ENCODE measurements around the gene LRRC18.

The LRRC18 gene

GRCh38 chr10:48946332-48946731 lies 6.7 kb upstream of the LRRC18 start:
- Histone ChIP-seq H3K27ac (ENCODE audit: low read length) (no peak overlapping the region), H3K9me3 (ENCODE audit: control insufficient read depth, insufficient read depth, low read length) (no peaks in the 10 kb centered on the region), H3K27me3 (ENCODE audit: control insufficient read depth, insufficient read depth, low read length) (no peaks in the 10 kb centered on the region), H3K4me1 (ENCODE audit: control insufficient read depth, insufficient read depth, low read length) (no peaks in the 10 kb centered on the region), H3K4me3 (ENCODE audit: low read length) (no peak overlapping the region), H3K36me3 (ENCODE audit: control insufficient read depth, insufficient read depth, low read length) (no peaks in the 10 kb centered on the region)
- DNase-seq (ENCODE audit: low read depth, low spot score): no peak
- WGBS (ENCODE audit: insufficient coverage, insufficient read length): no CpG with 5 or more reads among the region's 5 CpGs

- H3K9me3 ChIP-seq (ENCODE audit: control insufficient read depth, insufficient read depth, low read length): no peaks in the 10 kb centered on the region
- H3K27ac ChIP-seq (ENCODE audit: low read length): no peak overlapping the region
- DNase-seq (ENCODE audit: low read depth, low spot score): no peak
- no peak overlapping the region for H3K4me3 ChIP-seq (ENCODE audit: low read length)
- no peaks in the 10 kb centered on the region for H3K36me3 ChIP-seq (ENCODE audit: control insufficient read depth, insufficient read depth, low read length)
- no peaks in the 10 kb centered on the region for H3K4me1 ChIP-seq (ENCODE audit: control insufficient read depth, insufficient read depth, low read length)
- H3K27me3 ChIP-seq (ENCODE audit: control insufficient read depth, insufficient read depth, low read length): no peaks in the 10 kb centered on the region
- WGBS (ENCODE audit: insufficient coverage, insufficient read length): no CpG with 5 or more reads among the region's 6 CpGs
These were observed 5.9 kb upstream of the LRRC18 start for GRCh38 chr10:48945441-48946130.

- H3K27me3 ChIP-seq (ENCODE audit: control insufficient read depth, insufficient read depth, low read length): no peaks in the 10 kb centered on the region
- no peak overlapping the region for H3K4me3 ChIP-seq (ENCODE audit: low read length)
- no peak for DNase-seq (ENCODE audit: low read depth, low spot score)
- H3K27ac ChIP-seq (ENCODE audit: low read length): no peak overlapping the region
- H3K4me1 ChIP-seq (ENCODE audit: control insufficient read depth, insufficient read depth, low read length): no peaks in the 10 kb centered on the region
- no peaks in the 10 kb centered on the region for H3K36me3 ChIP-seq (ENCODE audit: control insufficient read depth, insufficient read depth, low read length)
- no peaks in the 10 kb centered on the region for H3K9me3 ChIP-seq (ENCODE audit: control insufficient read depth, insufficient read depth, low read length)
- no CpG with 5 or more reads among the region's 3 CpGs for WGBS (ENCODE audit: insufficient coverage, insufficient read length)
These were observed 4.5 kb upstream of the LRRC18 start for GRCh38 chr10:48944171-48944570.

GRCh38 chr10:48943096-48943495 lies 3.5 kb upstream of the LRRC18 start:
- Histone ChIP-seq H3K36me3 (ENCODE audit: control insufficient read depth, insufficient read depth, low read length) (no peaks in the 10 kb centered on the region), H3K27me3 (ENCODE audit: control insufficient read depth, insufficient read depth, low read length) (no peaks in the 10 kb centered on the region), H3K4me1 (ENCODE audit: control insufficient read depth, insufficient read depth, low read length) (no peaks in the 10 kb centered on the region), H3K9me3 (ENCODE audit: control insufficient read depth, insufficient read depth, low read length) (no peaks in the 10 kb centered on the region), H3K27ac (ENCODE audit: low read length) (no peak overlapping the region), H3K4me3 (ENCODE audit: low read length) (no peak overlapping the region)
- no CpG with 5 or more reads among the region's 10 CpGs for WGBS (ENCODE audit: insufficient coverage, insufficient read length)
- DNase-seq (ENCODE audit: low read depth, low spot score): no peak

GRCh38 chr10:48941427-48942075 lies 1.9 kb upstream of the LRRC18 start:
- H3K4me3 ChIP-seq (ENCODE audit: low read length): no peak overlapping the region
- no peaks in the 10 kb centered on the region for H3K36me3 ChIP-seq (ENCODE audit: control insufficient read depth, insufficient read depth, low read length)
- no peaks in the 10 kb centered on the region for H3K4me1 ChIP-seq (ENCODE audit: control insufficient read depth, insufficient read depth, low read length)
- no CpG with 5 or more reads among the region's 10 CpGs for WGBS (ENCODE audit: insufficient coverage, insufficient read length)
- H3K27me3 ChIP-seq (ENCODE audit: control insufficient read depth, insufficient read depth, low read length): no peaks in the 10 kb centered on the region
- no peaks in the 10 kb centered on the region for H3K9me3 ChIP-seq (ENCODE audit: control insufficient read depth, insufficient read depth, low read length)
- DNase-seq (ENCODE audit: low read depth, low spot score): no peak
- H3K27ac ChIP-seq (ENCODE audit: low read length): no peak overlapping the region

- no peaks in the 10 kb centered on the region for H3K9me3 ChIP-seq (ENCODE audit: control insufficient read depth, insufficient read depth, low read length)
- H3K27me3 ChIP-seq (ENCODE audit: control insufficient read depth, insufficient read depth, low read length): no peaks in the 10 kb centered on the region
- H3K27ac ChIP-seq (ENCODE audit: low read length): no peak overlapping the region
- DNase-seq (ENCODE audit: low read depth, low spot score): no peak
- H3K36me3 ChIP-seq (ENCODE audit: control insufficient read depth, insufficient read depth, low read length): no peaks in the 10 kb centered on the region
- no CpG with 5 or more reads among the region's 7 CpGs for WGBS (ENCODE audit: insufficient coverage, insufficient read length)
- no peaks in the 10 kb centered on the region for H3K4me1 ChIP-seq (ENCODE audit: control insufficient read depth, insufficient read depth, low read length)
- H3K4me3 ChIP-seq (ENCODE audit: low read length): no peak overlapping the region
These were observed 1.3 kb upstream of the LRRC18 start for GRCh38 chr10:48940958-48941357.

- Histone ChIP-seq H3K27me3 (ENCODE audit: control insufficient read depth, insufficient read depth, low read length) (no peaks in the 10 kb centered on the region), H3K4me3 (ENCODE audit: low read length) (no peak overlapping the region), H3K27ac (ENCODE audit: low read length) (no peak overlapping the region), H3K36me3 (ENCODE audit: control insufficient read depth, insufficient read depth, low read length) (no peaks in the 10 kb centered on the region), H3K9me3 (ENCODE audit: control insufficient read depth, insufficient read depth, low read length) (no peaks in the 10 kb centered on the region), H3K4me1 (ENCODE audit: control insufficient read depth, insufficient read depth, low read length) (no peaks in the 10 kb centered on the region)
- no CpG with 5 or more reads among the region's 5 CpGs for WGBS (ENCODE audit: insufficient coverage, insufficient read length)
- no peak for DNase-seq (ENCODE audit: low read depth, low spot score)
These were observed 732 bp upstream of the LRRC18 start for GRCh38 chr10:48940372-48940771.

- Histone ChIP-seq H3K27ac (ENCODE audit: low read length) (no peak overlapping the region), H3K9me3 (ENCODE audit: control insufficient read depth, insufficient read depth, low read length) (no peaks in the 10 kb centered on the region), H3K36me3 (ENCODE audit: control insufficient read depth, insufficient read depth, low read length) (no peaks in the 10 kb centered on the region), H3K27me3 (ENCODE audit: control insufficient read depth, insufficient read depth, low read length) (no peaks in the 10 kb centered on the region), H3K4me3 (ENCODE audit: low read length) (no peak overlapping the region), H3K4me1 (ENCODE audit: control insufficient read depth, insufficient read depth, low read length) (no peaks in the 10 kb centered on the region)
- DNase-seq (ENCODE audit: low read depth, low spot score): no peak
- WGBS (ENCODE audit: insufficient coverage, insufficient read length): no CpG with 5 or more reads among the region's 6 CpGs
These were observed 577 bp downstream of the LRRC18 start for GRCh38 chr10:48938990-48939536.

- no peak overlapping the region for H3K27ac ChIP-seq (ENCODE audit: low read length)
- H3K27me3 ChIP-seq (ENCODE audit: control insufficient read depth, insufficient read depth, low read length): no peaks in the 10 kb centered on the region
- H3K9me3 ChIP-seq (ENCODE audit: control insufficient read depth, insufficient read depth, low read length): no peaks in the 10 kb centered on the region
- WGBS (ENCODE audit: insufficient coverage, insufficient read length): no CpG with 5 or more reads among the region's 2 CpGs
- DNase-seq (ENCODE audit: low read depth, low spot score): no peak
- no peaks in the 10 kb centered on the region for H3K4me1 ChIP-seq (ENCODE audit: control insufficient read depth, insufficient read depth, low read length)
- H3K36me3 ChIP-seq (ENCODE audit: control insufficient read depth, insufficient read depth, low read length): no peaks in the 10 kb centered on the region
- H3K4me3 ChIP-seq (ENCODE audit: low read length): no peak overlapping the region
These were observed 1.4 kb downstream of the LRRC18 start for GRCh38 chr10:48938281-48938680.

GRCh38 chr10:48937796-48938195 lies 1.8 kb downstream of the LRRC18 start:
- H3K36me3 ChIP-seq (ENCODE audit: control insufficient read depth, insufficient read depth, low read length): no peaks in the 10 kb centered on the region
- no peaks in the 10 kb centered on the region for H3K9me3 ChIP-seq (ENCODE audit: control insufficient read depth, insufficient read depth, low read length)
- no peak overlapping the region for H3K27ac ChIP-seq (ENCODE audit: low read length)
- H3K4me1 ChIP-seq (ENCODE audit: control insufficient read depth, insufficient read depth, low read length): no peaks in the 10 kb centered on the region
- H3K27me3 ChIP-seq (ENCODE audit: control insufficient read depth, insufficient read depth, low read length): no peaks in the 10 kb centered on the region
- DNase-seq (ENCODE audit: low read depth, low spot score): no peak
- WGBS (ENCODE audit: insufficient coverage, insufficient read length): no CpG with 5 or more reads among the region's 3 CpGs
- no peak overlapping the region for H3K4me3 ChIP-seq (ENCODE audit: low read length)

GRCh38 chr10:48935577-48935976 lies 4.1 kb downstream of the LRRC18 start:
- H3K4me3 ChIP-seq (ENCODE audit: low read length): no peak overlapping the region
- no peaks in the 10 kb centered on the region for H3K9me3 ChIP-seq (ENCODE audit: control insufficient read depth, insufficient read depth, low read length)
- H3K27ac ChIP-seq (ENCODE audit: low read length): no peak overlapping the region
- no peaks in the 10 kb centered on the region; the same call in 1 of the 2 replicates for H3K4me1 ChIP-seq (ENCODE audit: control insufficient read depth, insufficient read depth, low read length)
- no peaks in the 10 kb centered on the region for H3K27me3 ChIP-seq (ENCODE audit: control insufficient read depth, insufficient read depth, low read length)
- no peaks in the 10 kb centered on the region for H3K36me3 ChIP-seq (ENCODE audit: control insufficient read depth, insufficient read depth, low read length)
- no peak for DNase-seq (ENCODE audit: low read depth, low spot score)

Data from iPS DF 6.9 (cell line).